Measurements from ENCODE around the gene WDR31. TPM values are rescaled to one million over a fixed set of nuclear protein-coding genes. Genes with fewer than 3 reads are reported as not detected.
"Not testable (repeated sequence)": the region's sequence is repeated elsewhere in the genome, so short reads cannot be mapped to it uniquely, and the experiment has no call there.

Gene WDR31
- polyA plus RNA-seq, 3 donors from 2014 or later: not detected

- no peak for DNase-seq
- Mint-ChIP-seq H3K27ac (peak overlapping the region; percentile 32 to 81 (median 70)), H3K4me1 (peaks cover 15 to 17% of the 10 kb centered on the region in 2 donors), H3K36me3 (peaks cover 0 to 5% (median 0%) of the 10 kb centered on the region in 3 donors), H3K9me3 (no peaks in the 10 kb centered on the region), H3K27me3 (ENCODE audit: low read depth in 3 of 3) (peaks cover 0 to 4% (median 2%) of the 10 kb centered on the region in 3 donors), H3K4me3 (peak overlapping the region; percentile 81 to 88 (median 83))
Measured at GRCh38 chr9:113375057-113376023, 35.3 kb upstream of the WDR31 start.

DNA sequence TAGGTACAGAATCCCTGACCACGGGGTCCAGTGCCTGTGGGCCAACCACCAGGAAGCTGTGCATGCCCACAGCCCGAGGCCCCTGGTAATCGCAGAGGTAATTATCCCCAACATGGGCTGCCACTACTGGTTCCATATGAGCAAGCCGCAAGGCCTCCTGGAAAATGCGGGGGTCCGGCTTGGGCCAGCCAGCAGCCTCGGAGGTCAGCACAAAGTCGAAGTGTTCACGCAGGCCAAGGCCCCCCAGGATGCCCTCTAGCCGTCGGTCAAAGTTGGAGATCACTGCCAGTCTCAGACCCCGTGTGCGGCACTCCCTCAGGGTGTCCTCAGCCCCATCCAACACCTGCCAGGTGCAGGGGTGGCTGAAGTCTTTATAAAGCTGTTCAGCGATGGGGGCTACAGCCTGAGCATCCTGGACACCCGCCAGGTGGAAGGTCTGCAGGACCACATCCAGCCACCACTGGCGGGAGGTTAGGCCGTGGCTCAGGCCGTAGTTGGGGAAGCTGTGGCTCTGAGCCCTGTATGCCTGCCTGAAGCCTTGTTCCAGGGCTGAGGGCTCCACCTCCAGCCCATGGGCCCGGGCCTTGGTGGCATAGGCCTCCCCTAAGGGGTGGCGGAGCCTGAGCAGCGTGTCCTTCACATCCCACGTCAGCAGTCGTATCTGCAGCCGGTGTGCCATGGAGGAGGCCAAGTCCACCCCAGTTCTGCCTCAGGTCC, 33.8 kb upstream of the WDR31 start:
- Mint-ChIP-seq H3K4me3 (no peak overlapping the region), H3K9me3 (no peaks in the 10 kb centered on the region), H3K4me1 (peaks cover 15 to 17% of the 10 kb centered on the region in 2 donors)

DNA sequence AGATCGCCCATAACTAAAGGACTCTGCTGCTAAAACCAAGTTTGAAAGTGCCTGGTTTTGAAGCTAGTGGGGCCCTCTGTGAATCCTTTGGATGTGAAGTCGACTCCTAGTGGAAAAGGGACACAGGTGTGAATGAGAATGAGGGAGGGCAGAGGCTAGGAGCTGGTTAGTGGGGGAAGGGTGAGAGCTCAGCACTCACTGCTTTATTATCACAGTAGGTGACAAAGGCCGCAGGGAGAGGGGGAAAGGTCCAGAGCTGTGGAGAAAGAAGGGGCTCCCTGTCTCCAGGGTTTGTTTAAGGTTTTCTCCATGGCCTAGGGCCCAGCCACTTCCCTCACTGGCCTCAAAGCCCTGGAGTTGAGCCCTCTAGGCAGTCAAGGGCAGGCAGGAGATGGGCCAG, 33.2 kb upstream of the WDR31 start:
- Mint-ChIP-seq H3K4me3 (no peak overlapping the region), H3K36me3 (peaks cover 0 to 6% (median 5%) of the 10 kb centered on the region in 3 donors), H3K27ac (peak overlapping the region in 1 of 6 donors; percentile 69), H3K4me1 (peaks cover 15 to 17% of the 10 kb centered on the region in 2 donors), H3K27me3 (ENCODE audit: low read depth in 3 of 3) (peaks cover 0 to 4% (median 2%) of the 10 kb centered on the region in 3 donors), H3K9me3 (no peaks in the 10 kb centered on the region)
- DNase-seq: no peak

More for the DNA sequence above, 33.8 kb upstream of the WDR31 start:
- H3K27ac Mint-ChIP-seq: no peak overlapping the region
- peaks cover 0 to 5% (median 3%) of the 10 kb centered on the region in 3 donors for H3K36me3 Mint-ChIP-seq
- no peak for DNase-seq
- peaks cover 0 to 4% (median 2%) of the 10 kb centered on the region in 3 donors for H3K27me3 Mint-ChIP-seq (ENCODE audit: low read depth in 3 of 3)

- H3K4me3 Mint-ChIP-seq: no peak overlapping the region
- peaks cover 15 to 17% of the 10 kb centered on the region in 2 donors for H3K4me1 Mint-ChIP-seq
- H3K9me3 Mint-ChIP-seq: no peaks in the 10 kb centered on the region
- peaks cover 0 to 6% (median 5%) of the 10 kb centered on the region in 3 donors for H3K36me3 Mint-ChIP-seq
- peaks cover 0 to 4% (median 0%) of the 10 kb centered on the region in 3 donors for H3K27me3 Mint-ChIP-seq (ENCODE audit: low read depth in 3 of 3)
- no peak for DNase-seq
- peak overlapping the region in 1 of 6 donors; percentile 31 for H3K27ac Mint-ChIP-seq
Measured at GRCh38 chr9:113372059-113372458, 32.0 kb upstream of the WDR31 start.

DNA sequence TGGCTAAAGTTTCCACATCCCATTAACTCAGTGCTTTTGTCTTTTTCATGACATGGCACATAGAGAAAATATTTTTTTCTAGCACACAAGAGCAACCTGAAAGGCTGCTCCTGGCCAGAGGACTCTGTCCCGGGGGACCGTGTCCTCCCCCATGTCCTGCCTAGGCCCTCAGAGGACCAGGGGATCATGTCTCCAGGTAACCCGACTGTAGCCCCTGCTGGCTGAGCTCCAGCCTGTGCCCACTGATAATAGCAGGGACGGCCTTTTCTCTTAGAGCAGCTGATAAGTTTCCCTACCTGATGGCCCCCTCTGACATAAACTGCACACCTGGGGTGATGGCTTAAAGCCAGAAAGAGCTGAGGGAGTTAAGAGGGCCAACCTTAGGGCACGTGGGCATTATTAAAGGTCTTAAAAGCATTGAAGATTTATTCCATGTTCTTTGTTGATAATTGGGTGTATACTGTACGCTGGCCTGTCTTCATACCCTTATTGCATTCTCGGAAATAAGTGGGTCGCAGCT, 30.8 kb upstream of the WDR31 start:
- Mint-ChIP-seq H3K9me3 (no peaks in the 10 kb centered on the region), H3K27me3 (ENCODE audit: low read depth in 3 of 3) (peaks cover 0 to 4% (median 0%) of the 10 kb centered on the region in 3 donors), H3K4me3 (no peak overlapping the region), H3K36me3 (peaks cover 0 to 6% (median 5%) of the 10 kb centered on the region in 3 donors), H3K27ac (no peak overlapping the region), H3K4me1 (peaks cover 13 to 16% of the 10 kb centered on the region in 2 donors)
- no peak for DNase-seq

DNA sequence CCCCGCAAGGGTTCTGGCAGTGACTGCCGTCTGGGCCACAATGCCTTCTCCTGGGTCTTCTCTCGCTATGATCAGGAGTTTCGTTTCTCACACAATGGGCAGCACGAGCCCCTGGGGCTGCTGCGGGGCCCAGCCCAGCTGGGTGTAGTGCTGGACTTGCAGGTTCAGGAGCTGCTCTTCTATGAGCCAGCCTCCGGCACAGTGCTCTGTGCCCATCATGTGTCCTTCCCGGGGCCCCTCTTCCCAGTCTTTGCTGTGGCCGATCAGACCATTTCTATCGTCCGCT, 29.7 kb upstream of the WDR31 start:
- peaks cover 3 to 6% of the 10 kb centered on the region in 2 donors for H3K4me1 Mint-ChIP-seq
- peaks cover 0 to 6% (median 5%) of the 10 kb centered on the region in 3 donors for H3K36me3 Mint-ChIP-seq
- H3K27me3 Mint-ChIP-seq (ENCODE audit: low read depth in 3 of 3): no peaks in the 10 kb centered on the region
- H3K9me3 Mint-ChIP-seq: no peaks in the 10 kb centered on the region
- no peak overlapping the region for H3K27ac Mint-ChIP-seq
- no peak for DNase-seq
- no peak overlapping the region for H3K4me3 Mint-ChIP-seq

DNA sequence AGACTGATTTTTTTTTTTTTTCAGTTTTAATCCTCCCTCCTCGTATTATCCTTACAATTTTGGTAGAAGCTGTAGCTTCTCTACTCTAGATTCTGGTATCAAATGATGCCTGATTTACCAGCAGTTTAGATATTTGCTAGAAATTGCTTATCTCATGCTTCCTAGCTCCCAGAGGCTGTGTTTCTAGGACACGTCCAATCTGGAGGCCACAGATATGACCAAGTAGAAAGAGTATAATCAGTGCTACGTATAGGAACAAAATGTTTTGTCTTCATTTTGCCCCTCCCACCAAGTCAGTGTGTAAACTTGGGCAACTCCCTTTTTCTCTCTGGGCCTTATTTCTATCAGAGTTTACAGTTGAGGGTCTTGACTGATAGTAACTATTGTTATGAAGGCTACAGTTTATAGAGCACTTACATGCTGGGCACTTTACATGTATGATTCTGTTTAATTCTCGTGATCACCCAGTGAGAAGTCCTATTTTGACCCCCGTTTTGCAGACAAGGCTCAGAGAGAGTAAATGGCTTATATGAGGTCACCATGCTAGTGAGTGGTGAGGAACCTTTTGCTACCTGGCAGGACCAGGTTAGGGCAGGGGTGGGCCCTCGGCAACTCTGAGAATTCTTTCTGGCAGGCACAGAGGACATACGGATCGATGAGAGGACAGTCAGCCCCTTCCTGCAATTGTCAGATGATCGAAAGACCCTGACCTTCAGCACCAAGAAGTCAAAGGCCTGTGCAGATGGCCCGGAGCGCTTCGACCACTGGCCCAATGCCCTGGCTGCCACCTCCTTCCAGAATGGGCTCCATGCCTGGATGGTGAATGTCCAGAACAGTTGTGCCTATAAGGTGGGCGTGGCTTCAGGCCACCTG, 29.1 kb upstream of the WDR31 start:
- no peak for DNase-seq
- Mint-ChIP-seq H3K9me3 (no peaks in the 10 kb centered on the region), H3K4me3 (no peak overlapping the region), H3K36me3 (peaks cover 0 to 9% (median under 1%) of the 10 kb centered on the region in 3 donors), H3K4me1 (no peaks in the 10 kb centered on the region), H3K27me3 (ENCODE audit: low read depth in 3 of 3) (no peaks in the 10 kb centered on the region), H3K27ac (no peak overlapping the region)

- H3K9me3 Mint-ChIP-seq: no peaks in the 10 kb centered on the region
- H3K36me3 Mint-ChIP-seq: peaks cover 0 to 11% (median 0%) of the 10 kb centered on the region in 3 donors
- H3K27ac Mint-ChIP-seq: peak overlapping the region in 1 of 6 donors; percentile 81
- no peak for DNase-seq
- H3K27me3 Mint-ChIP-seq (ENCODE audit: low read depth in 3 of 3): no peaks in the 10 kb centered on the region
- H3K4me1 Mint-ChIP-seq: no peaks in the 10 kb centered on the region
- no peak overlapping the region for H3K4me3 Mint-ChIP-seq
Measured at GRCh38 chr9:113368348-113368981, 28.4 kb upstream of the WDR31 start.

GRCh38 chr9:113365652-113366051, 25.6 kb upstream of the WDR31 start:
- not testable (repeated sequence) for H3K27me3 Mint-ChIP-seq (ENCODE audit: low read depth in 3 of 3); H3K27ac Mint-ChIP-seq; H3K4me1 Mint-ChIP-seq; H3K4me3 Mint-ChIP-seq; DNase-seq; H3K9me3 Mint-ChIP-seq
- peaks cover 0 to 18% (median 0%) of the 10 kb centered on the region in 3 donors for H3K36me3 Mint-ChIP-seq

- peaks cover 0 to 4% (median 0%) of the 10 kb centered on the region in 3 donors for H3K27me3 Mint-ChIP-seq (ENCODE audit: low read depth in 3 of 3)
- no peaks in the 10 kb centered on the region for H3K9me3 Mint-ChIP-seq
- H3K36me3 Mint-ChIP-seq: peaks cover 0 to 18% (median 0%) of the 10 kb centered on the region in 3 donors
- no peak for DNase-seq
- H3K27ac Mint-ChIP-seq: no peak overlapping the region
- no peaks in the 10 kb centered on the region for H3K4me1 Mint-ChIP-seq
- H3K4me3 Mint-ChIP-seq: no peak overlapping the region
Measured at GRCh38 chr9:113364951-113365350, 24.9 kb upstream of the WDR31 start.

DNA sequence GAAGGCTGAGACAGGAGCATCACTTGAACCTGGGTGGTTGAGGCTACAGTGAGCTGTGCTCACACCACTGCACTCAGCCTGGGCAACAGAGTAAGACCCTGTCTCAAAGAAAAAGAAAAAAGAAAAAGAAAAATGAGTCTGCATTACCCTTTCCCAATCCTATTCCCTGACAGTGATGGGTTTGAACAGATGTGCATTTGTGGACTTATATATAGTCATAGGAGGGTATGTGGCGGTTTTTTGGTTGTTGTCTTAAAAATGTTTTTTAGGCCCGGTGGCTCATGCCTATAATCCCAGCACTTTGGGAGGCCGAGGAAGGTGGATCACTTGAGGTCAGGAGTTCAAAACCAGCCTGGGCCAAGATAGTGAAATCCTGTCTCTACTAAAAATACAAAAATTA, 23.3 kb upstream of the WDR31 start:
- Mint-ChIP-seq H3K27ac (no peak overlapping the region), H3K27me3 (ENCODE audit: low read depth in 3 of 3) (peaks cover 0 to 6% (median 0%) of the 10 kb centered on the region in 3 donors), H3K9me3 (no peaks in the 10 kb centered on the region), H3K4me1 (no peaks in the 10 kb centered on the region), H3K36me3 (peaks cover 0 to 17% (median 3%) of the 10 kb centered on the region in 3 donors), H3K4me3 (no peak overlapping the region)
- DNase-seq: no peak

GRCh38 chr9:113361304-113362018, 21.4 kb upstream of the WDR31 start:
- H3K27ac Mint-ChIP-seq: no peak overlapping the region
- H3K27me3 Mint-ChIP-seq (ENCODE audit: low read depth in 3 of 3): peaks cover 0 to 6% (median 2%) of the 10 kb centered on the region in 3 donors

More at GRCh38 chr9:113361304-113362018, 21.4 kb upstream of the WDR31 start:
- Mint-ChIP-seq H3K36me3 (peaks cover 0 to 23% (median 3%) of the 10 kb centered on the region in 3 donors), H3K4me1 (no peaks in the 10 kb centered on the region), H3K9me3 (no peaks in the 10 kb centered on the region), H3K4me3 (no peak overlapping the region)
- no peak for DNase-seq
